ENCODE measurements around the gene IQCE.

IQCE gene

DNA sequence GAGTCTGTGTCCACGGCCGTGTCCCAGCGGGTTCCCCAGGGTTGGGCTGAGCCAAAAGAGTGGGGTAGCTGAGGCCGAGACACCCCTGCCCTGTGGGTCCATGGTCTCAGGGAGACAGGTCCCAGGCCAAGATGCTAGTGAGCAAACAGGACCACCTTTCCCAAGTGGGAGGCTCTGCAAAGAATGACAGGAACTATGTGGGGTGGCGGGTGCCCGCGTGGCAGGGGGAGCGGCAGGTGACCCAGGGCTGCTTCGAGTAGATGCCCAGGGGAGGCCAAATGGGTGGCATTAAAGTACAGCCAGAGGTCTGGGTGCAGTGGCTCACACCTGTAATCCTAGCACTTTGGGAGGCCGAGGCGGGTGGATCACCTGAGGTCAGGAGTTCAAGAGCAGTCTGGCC is 91.2 kb downstream of the IQCE start:
- no peak for DNase-seq

DNA sequence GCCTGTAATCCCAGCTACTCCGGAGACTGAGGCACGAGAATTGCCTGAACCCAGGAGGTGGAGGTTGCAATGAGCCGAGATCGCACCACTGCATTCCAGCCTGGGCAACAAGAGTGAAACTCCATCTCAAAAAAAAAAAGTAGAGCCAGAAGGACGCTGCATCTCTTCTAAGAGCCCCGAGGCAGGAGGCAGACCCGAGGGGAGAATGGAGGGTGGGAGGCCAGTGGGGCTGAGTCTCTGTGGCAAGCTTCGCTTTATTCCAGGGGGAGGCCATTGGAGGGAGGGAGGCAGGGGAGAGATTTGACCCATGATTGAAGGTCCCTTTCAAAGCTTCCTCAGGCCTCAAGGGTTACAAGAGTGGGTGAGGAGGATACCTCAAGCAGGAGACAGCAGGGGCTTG is 91.7 kb downstream of the IQCE start:
- DNase-seq: no peak

DNA sequence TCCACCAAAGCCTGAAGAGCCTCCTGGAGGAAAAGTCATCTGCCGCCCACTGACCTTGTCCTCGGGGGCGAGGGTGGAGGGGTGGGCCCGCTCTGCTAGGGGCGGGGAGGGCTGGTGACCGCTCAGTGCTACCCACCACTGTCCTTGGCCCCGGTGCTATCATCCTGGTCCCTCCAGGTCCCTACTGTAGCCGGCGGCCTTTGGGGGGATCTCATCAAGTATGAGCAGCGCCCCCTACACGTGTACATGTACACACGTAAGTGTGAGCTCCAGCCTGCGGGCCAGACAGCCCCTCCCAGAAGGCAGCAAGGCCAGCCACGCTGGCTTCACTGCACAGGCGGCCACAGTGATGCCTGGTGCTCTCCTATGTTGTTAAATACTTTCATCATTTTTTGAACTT is 92.6 kb downstream of the IQCE start:
- no peak for DNase-seq

DNA sequence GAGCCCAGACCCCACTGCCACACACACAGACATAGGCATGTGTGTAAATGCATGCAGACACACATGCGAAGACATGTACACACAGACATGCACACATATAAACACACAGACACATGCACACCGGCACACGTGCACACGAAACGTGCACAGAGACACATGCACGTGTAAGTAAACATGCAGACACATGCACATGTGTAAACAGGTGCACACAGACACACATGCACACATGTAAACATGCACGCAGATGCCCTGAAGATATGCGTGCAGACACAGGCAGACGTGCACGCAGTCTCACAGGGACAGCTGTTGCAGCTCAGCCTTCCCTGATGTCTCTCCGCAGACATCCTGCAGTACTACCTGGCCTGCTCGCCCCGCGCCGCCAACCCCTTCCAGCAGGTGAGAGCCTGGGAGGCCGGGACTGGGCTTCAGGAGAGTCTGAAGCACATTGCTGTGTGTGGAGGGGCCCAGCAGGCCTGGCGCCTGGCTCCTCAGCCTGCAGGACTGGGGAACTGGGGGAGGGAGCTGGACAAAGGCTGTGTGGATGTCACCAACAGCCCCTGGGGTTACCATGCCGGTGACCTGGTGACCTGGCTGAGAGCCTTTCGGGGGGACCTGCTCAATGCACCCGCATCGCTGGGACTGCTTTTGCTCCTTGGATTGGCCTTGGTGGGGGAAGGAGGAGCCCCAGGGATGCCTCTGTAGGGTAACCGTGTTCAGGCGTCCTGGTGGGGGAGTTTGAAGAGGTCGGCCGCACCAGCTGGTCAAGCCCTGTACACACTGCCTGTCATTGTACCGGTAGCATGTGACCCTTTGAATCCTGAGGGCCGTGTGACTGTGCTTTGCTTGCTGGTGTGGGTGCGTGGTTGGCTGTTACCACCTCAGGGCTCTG is 93.3 kb downstream of the IQCE start:
- DNase-seq: no peak

DNA sequence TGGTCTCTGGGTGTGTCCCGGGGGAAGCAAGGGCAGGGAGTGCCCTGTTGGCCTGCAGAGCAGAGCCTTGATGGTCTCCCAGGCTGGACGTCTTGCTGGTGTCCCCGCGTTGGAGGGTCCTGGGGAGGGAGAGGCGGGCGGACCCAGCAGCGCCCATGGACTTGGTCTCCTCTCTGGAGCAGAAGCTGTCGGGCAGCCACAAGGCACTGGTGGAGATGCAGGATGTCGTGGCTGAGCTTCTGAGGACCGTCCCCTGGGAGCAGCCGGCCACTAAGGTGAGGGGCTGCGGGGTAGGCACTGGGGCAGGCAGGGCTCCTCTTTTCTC is 93.9 kb downstream of the IQCE start:
- no peak for DNase-seq

DNA sequence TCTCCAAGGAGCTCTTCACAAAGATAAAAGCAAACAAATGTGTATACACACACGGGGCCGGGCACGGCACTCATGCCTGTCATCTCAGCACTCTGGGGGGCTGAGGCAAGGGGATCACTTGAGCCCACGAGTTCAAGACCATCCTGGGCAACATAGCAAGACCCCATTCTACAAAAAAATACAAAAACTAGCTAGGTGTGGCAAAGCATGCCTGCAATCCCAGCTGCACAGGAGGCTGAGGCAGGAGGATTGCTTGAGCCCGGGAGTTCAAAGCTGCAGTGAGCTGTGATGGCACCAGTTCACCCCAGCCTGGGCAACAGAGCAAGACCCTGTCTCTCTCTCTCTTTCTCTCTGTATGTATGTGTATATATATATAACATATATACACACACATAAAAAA is 95.3 kb downstream of the IQCE start:
- DNase-seq: no peak

DNA sequence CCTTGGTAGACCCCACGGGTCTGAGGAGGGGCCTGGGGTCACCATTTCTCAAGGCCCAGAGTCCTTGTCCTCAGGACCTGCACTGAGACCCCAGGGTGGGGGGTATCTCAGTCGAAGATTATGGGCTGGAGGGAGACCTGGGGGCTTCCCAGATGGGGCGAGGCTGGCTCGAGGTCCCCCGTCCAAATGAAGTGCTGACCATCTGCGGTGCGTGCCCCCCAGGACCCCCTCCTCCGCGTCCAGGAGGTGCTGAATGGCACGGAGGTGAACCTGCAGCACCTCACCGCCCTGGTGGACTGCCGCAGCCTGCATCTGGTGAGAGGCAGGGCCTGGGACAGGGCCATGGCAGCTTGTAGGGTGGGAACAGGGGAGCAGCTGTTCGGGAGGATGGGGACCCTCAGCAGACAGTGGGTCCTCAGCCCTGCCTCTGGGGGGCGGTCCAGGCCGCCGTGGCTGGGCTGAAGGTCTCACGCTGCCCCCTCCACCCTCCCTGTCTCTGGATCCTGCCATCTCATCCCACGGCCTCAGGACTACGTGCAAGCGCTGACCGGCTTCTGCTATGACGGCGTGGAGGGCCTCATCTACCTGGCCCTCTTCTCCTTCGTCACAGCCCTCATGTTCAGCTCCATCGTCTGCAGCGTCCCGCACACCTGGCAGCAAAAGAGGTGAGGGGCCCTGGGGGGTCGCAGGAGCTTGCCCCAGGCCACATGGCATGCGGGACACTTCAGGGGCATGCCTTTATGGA is 97.3 kb downstream of the IQCE start:
- no peak for DNase-seq

DNA sequence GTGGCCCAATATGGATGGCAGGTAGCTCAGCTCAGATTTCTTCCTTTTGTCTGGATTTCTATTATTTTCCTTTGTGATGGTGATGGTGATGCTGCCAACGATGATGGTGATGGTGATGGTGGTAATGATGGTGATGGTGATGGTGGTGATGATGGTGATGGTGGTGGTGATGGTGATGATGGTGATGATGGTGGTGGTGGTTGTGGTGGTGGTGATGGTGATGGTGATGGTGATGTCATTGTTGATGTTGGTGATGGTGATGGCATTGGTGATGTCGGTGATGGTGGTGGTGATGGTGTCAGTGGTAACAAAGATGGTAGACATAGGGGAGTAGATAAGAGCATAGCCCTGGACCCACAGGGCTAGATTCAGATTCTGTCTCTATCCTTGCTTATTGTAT is 98.4 kb downstream of the IQCE start:
- no peak for DNase-seq

DNA sequence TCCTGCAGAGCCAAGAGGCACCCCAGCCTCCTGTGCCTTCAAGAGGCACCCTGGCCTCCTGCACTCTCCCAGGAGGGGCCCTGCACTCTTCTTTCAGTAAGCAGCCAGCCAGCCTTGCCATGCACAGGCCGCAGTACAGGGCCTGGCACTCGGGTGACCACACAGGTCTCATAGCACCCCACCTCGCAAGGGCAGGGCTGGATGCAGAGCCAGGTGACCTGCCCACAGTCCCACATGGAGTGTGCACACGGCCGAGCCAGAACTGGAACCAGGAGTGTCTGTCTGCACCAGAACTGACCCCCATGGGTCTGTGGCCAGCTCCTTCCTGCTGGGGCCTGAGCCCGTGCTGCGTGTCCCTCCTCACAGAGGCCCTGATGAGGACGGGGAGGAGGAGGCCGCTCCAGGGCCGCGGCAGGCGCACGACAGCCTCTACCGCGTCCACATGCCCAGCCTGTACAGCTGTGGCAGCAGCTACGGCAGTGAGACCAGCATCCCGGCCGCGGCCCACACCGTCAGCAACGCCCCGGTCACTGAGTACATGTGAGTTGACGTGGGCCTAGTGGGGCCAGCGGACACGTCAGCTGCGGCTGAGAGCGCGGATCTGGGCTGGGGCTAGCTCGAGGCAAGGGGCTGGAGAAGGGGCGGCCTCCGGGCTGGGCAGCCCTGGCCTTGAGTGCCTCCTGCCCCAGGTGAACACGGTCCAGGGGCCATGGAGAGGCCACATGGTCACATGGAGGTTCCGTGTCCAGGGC is 99.3 kb downstream of the IQCE start:
- no peak for DNase-seq

DNA sequence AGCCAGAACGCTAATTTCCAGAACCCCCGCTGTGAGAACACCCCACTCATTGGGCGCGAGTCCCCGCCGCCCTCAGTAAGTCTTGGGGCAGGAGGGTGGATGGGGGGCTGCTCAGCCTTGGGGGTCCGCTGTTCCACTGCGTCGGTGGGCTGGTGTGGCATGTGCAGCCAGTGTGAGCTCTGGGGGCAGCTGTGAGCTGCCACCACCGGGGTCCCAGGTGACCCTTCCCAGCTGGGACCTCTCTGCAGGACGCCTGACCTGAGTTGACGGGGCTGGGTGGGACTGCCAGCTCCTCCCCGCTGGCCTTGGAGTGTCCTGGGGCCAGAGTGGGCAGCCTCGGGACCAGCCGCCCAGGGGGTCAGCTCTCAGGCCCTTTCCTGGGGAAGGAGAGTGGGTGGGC is 100.2 kb downstream of the IQCE start:
- DNase-seq: no peak

DNA sequence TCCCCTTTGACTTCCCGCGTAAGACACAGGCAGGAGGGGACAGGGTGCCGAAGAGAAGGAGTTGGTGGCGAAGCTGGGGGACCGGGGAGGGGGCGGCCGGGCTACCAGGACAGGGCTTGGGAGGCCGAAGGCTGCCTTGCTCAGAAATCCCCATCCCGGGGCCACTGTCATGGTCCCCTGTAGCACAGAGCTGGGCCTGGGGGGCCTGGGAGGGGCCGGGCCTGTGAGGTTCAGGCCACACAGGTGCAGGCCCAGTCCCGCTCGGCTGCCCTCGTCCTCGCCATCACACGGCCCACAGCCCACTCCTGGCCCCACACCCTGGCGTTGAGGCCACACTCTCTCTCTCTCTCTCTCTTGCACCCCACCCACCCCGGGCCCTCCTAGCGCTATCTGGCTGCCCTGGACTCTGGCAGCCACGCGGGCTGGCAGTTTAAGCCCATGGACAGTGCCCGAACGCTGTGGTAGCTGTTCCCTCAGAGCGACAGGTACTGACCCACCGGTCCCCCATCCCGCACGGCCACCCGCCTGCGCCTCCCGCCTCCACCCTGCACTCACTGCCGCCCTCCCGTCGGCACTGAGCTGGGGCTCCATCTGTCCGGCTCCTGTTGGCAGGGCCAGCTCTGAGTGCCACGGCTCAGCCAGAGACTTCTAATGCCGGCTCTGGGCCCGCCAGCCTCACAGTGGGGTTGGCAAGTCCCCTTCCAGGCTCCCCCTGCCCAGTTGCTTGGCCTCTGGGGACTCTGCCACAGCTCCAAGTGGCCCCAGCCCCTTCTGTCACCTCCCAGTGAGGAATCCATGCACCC is 101.0 kb downstream of the IQCE start:
- no peak for DNase-seq

DNA sequence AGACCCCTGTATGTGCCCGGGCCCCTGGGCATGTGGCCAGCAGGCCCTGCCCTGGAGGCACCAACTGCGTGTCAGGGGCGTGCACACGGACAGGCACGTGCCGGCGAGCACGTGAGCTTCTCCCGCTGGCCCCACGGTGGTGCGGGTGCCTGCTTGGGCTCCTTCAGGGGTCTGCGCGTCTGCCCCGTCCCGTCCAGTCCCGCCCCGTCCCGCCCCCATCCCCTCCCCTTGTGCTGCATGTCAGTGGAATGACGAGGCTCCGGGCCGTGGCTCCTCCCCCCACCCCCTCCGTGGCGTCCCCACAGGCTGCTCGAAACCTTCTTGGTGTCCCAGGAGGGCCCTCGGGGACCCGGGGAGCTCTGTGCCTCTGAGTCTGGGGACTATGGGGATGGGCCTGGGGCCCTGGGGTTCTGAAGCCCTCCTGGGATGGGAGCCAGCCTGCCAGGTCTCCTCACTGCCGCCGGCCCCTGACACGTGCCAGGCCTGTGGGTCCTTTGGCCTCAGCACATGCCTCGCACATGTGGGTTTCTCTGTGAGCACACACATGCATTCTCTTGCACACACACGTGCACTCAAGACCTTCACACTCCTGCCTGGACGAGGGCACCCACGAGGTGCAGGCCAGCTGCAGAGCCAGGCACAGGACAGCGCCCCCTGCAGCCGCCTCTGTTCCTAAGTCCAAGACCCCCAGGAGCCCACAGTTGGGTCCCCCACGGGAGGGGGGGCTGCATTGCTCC is 101.7 kb downstream of the IQCE start:
- no peak for DNase-seq

DNA sequence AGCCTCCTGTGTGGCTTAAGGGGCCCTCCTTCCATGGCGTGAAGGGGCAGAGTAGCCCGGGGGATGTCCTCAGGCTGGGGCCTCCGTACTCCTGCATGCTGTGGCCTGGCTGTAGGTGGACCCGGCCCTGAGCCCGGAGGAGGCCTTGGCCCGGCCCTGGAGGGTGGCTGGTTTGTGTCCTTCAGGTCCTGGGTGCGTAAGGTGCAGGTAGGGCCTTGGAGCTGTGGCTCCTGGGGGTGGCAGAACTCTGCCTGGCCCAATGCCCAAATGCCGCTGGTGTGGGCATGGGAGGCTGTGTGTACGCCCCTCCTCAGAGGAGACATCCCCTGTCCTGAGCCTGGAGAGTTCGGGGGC is 102.3 kb downstream of the IQCE start:
- no peak for DNase-seq

DNA sequence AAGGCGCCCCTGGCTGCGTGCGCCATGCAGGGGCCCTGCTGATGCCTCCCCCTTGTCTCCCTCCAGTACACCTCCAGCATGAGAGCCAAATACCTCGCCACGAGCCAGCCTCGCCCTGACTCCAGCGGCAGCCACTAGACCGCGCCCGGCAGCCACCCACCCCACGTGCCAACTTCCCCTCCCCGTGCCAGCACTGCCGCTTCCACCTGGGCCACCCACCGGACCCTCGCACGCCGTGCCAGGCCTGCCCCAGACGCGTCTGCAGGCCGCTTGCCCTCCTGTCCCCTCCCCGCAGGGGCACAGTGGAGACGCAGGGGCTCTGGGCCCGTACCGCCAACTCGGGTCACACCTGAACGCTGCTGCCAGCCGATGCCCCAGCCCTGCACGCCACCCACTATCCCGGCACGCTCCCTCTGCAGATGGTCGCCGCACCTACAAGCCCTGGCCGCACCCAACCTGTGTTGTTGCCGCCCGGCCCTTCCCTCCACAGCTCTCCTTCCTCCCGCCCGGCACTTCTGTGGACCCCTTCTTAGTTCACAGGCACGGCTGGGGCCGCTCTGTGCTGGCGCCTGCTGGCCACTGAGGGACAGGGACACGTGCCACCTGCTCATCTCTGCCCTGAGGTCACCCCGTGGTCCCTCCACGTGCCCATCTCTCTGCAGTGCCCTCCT is 103.0 kb downstream of the IQCE start:
- DNase-seq: no peak

DNA sequence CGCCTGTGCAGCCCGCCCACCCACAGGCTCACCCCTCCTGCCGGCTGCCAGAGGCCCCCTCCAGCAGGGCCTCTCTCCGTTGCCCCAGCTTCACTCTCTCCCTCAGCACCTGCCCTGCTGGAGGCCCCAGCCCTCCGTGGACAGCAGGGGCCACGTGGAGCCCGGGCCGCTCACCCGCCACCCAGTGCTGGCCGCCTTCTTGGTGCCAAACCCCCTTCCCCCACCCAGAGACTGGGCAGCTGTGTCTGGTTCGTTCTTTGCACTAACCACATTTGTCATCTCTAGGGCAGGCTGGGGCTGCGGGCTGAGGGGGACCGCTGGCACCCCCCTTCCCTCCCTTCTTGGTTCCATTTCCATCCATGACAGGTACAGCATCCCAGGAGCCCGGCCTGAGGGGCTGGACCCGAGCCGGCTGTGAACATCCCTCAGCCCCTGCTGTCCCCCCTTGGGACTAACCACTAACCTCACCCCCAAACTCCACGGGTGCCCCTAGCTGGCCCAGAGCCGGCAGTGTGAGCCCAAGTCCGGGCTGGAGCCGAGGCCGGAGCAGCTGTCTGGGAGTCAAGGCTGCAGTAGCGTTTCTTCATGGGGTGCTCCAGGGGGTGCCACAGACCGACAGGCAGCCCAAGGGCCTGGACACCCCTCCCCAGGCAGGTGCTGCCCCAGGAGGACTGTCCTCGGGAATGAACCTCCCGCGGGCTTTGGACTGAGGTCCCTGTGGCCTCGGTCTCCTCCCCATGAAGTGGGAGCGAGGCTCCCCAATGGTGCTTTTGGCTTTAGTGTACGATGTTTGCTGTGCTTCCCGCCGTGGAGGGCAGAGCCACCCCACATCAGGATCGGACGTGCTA is 103.7 kb downstream of the IQCE start:
- DNase-seq: no peak

DNA sequence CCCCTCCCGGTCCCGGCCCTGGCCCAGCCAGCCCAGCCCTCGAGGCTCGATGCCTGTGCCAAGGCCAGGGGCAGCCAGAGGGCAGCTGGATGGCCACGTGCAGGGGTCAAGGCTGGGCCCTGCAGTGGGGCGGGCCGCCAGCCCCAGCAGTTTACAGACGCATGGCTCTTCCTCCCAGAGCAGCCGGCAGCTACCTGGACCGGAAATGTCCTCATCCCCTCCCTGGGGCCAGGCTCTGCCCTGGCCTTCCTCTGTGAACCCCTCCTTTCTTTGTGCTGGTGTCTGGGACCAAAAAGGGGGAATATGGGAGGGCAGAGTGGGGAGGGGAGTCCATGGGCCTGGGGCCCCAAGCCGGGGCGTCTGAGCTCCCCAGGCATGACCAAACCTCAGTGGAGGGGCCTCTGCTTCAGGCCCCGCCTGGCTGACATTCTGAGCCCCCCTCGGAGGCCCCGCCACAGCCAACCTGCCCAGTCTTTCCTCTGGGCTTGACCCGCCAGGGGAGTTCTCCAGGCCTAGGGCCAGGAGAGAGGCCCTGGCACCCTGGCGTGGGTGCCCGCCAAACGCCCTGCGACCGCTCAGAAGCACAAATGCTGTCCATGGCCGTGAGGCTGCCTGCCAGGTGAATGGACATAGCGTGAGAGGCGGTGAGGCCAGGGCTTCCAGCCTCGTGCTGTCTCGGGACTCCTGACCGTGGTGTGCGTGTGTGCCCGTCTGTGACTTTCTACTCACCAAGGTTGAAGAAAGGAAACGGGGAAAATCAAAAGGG is 104.5 kb downstream of the IQCE start:
- no peak for DNase-seq

DNA sequence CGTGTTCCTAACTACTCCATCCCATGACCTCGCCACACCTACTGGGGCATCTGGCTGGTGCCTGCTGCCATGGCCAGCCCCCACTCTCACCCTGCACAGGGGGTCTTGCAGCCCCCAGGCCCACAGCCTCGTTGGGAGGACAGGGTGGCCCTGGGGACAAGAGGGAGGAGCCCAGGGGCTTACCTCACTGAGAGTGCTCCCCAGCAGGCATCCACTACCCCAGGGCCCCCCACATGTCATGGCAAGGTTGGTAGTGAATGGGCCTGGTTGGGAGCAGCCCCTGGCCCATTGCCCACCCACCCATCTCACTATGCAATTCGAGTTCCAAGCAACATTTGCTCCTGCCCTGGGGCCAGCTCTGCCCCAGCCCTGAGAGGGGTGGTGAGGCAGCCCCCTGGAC is 105.2 kb downstream of the IQCE start:
- DNase-seq: no peak

Data from suppressor macrophage (primary cell).